NT2/D1 (cell line): ENCODE data around the gene TIMELESS.

Experiments
- SUZ12 ChIP-seq: IDR thresholded peaks from 2 replicates; pipeline ENCODE4 v1.6.1; 2011; ENCODE audit not compliant: insufficient read length, insufficient read depth; ENCODE audit errors: extremely low read depth
- YY1 ChIP-seq: IDR thresholded peaks from 2 replicates; pipeline ENCODE4 v1.6.1; 2011; ENCODE audit not compliant: insufficient read length, insufficient read depth
- ZNF274 ChIP-seq: IDR thresholded peaks from 2 replicates; pipeline ENCODE4 v1.6.1; 2011; ENCODE audit warnings: mild to moderate bottlenecking, low read depth, low read length

GRCh38 chr12:56431288-56431687 is 17.9 kb downstream of the TIMELESS start:
- TF ChIP-seq YY1 (no peak), ZNF274 (no peak), SUZ12 (no peak)
